Brain microvascular endothelial cell (primary cell): ENCODE measurements around the gene HELZ.

ENCODE experiments used
- DNase-seq: peaks from one replicate; pipeline ENCODE4 v3.0.0-alpha.2; 2020
- H3K27ac ChIP-seq: fragments of 250-450 bp; sonication (Bioruptor Pico); 2 replicates; pipeline ENCODE4 v1.5.1; 2020; ENCODE audit warnings: mild to moderate bottlenecking, moderate library complexity
- H3K27me3 ChIP-seq: fragments of 250-450 bp; sonication (Bioruptor Pico); replicated peaks from 2 replicates; pipeline ENCODE4 v1.5.1; 2020; ENCODE audit warnings: mild to moderate bottlenecking
- H3K36me3 ChIP-seq: fragments of 250-450 bp; sonication (Bioruptor Pico); replicated peaks from 2 replicates; pipeline ENCODE4 v1.5.1; 2020; ENCODE audit warnings: mild to moderate bottlenecking
- H3K4me3 ChIP-seq: 2 replicates; pipeline ENCODE4 v1.5.1; 2011; ENCODE audit warnings: low read depth, mild to moderate bottlenecking, control low read depth, low read length, moderate library complexity
- in situ Hi-C: cut with HindIII; loops from 2 replicates; pipeline ENCODE4 v1.10.0; 2017; ENCODE audit warnings: low sequenced_read_pairs, low pct_ligation_motif_present
- TF ChIP-seq, protein P1 (sequence below): IDR thresholded peaks from 2 replicates; pipeline ENCODE4 v1.5.1; 2011; ENCODE audit warnings: low read depth, mild to moderate bottlenecking, moderate library complexity, low read length, control low read depth, inconsistent platforms; ENCODE audit errors: missing control alignments

Gene HELZ

DNA sequence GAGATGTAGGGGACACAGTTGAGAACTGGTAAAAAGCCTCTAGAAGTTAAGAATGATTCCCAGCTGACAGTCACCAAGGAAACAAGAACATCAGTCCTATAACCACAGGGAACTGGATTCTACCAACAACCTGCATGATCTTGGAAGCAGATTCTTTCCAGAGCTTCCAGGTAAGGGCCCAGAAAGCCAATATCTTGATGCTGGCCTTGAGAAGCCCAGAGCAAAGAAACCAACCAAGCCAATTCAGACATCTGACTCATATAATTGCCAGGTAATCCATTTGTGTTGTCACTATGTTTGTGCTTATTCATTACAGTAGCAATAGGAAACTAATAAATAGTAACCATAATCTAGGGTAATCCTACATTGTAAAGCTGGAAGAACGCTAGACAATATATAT lies 119.1 kb downstream of the HELZ start:
- TF ChIP-seq, protein P1, sequence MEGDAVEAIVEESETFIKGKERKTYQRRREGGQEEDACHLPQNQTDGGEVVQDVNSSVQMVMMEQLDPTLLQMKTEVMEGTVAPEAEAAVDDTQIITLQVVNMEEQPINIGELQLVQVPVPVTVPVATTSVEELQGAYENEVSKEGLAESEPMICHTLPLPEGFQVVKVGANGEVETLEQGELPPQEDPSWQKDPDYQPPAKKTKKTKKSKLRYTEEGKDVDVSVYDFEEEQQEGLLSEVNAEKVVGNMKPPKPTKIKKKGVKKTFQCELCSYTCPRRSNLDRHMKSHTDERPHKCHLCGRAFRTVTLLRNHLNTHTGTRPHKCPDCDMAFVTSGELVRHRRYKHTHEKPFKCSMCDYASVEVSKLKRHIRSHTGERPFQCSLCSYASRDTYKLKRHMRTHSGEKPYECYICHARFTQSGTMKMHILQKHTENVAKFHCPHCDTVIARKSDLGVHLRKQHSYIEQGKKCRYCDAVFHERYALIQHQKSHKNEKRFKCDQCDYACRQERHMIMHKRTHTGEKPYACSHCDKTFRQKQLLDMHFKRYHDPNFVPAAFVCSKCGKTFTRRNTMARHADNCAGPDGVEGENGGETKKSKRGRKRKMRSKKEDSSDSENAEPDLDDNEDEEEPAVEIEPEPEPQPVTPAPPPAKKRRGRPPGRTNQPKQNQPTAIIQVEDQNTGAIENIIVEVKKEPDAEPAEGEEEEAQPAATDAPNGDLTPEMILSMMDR: no peak
- H3K4me3 ChIP-seq: no peak overlapping the region
- in situ Hi-C loops: no loop called here
- no peak for DNase-seq
- H3K27me3 ChIP-seq: no peaks in the 10 kb centered on the region
- peaks cover 6% of the 10 kb centered on the region for H3K36me3 ChIP-seq
- no peak overlapping the region for H3K27ac ChIP-seq

DNA sequence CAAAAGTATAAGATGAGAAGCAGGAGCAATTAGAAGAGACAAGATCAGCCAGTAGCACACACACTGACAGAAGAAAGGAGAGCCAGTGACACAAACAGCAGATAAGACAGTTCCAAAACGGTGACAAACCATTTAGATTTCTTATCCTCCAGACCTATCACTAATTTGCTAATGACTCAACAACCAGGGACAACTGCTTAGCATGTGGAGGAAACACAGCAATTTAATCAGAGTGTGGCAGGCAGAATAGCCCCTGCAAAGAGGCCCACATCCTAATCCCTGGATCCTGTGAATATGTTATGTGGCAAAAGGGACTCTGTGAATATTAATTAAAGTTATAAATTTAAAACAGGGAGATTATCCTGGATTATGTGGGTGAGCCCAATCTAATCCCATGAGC lies 119.6 kb downstream of the HELZ start:
- TF ChIP-seq, protein P1: no peak
- H3K27me3 ChIP-seq: no peaks in the 10 kb centered on the region
- in situ Hi-C loops: no loop called here
- DNase-seq: no peak
- no peak overlapping the region for H3K27ac ChIP-seq
- H3K4me3 ChIP-seq: no peak overlapping the region
- H3K36me3 ChIP-seq: peaks cover 8% of the 10 kb centered on the region

DNA sequence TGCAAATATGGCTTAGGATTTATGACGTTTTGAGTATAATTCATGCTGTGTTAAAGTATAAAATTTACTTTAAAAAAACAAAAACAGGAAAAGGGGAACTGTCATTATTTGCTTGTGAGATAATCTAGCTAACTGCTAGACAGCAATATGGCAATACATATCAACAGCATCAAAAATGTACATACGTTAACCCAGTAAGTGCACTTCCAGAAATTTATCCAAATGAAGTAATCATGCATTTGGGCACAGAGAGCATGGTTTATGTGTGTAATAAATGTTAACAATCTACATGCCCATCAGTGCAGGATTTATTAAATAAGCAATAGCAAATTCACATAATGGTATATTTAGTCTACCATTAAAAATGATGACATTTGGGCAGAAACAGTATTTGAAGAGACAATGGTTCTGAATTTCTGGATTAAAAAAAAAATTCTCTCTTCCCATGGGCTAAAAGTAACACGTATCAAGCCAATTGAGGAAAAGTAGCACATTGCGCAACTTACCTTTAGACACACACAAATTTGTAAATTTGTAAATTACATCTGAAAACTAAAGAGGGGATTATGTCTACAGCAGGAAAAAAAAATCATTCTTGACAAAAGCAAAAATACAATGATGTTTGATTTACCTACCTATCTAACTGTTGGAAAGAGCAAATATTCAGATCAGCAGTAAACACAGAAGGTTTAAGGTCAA lies 120.4 kb downstream of the HELZ start:
- no peak overlapping the region for H3K27ac ChIP-seq
- H3K4me3 ChIP-seq: no peak overlapping the region
- no peaks in the 10 kb centered on the region for H3K27me3 ChIP-seq
- TF ChIP-seq, protein P1: no peak
- in situ Hi-C loops: no loop called here
- H3K36me3 ChIP-seq: peaks cover 13% of the 10 kb centered on the region
- no peak for DNase-seq

DNA sequence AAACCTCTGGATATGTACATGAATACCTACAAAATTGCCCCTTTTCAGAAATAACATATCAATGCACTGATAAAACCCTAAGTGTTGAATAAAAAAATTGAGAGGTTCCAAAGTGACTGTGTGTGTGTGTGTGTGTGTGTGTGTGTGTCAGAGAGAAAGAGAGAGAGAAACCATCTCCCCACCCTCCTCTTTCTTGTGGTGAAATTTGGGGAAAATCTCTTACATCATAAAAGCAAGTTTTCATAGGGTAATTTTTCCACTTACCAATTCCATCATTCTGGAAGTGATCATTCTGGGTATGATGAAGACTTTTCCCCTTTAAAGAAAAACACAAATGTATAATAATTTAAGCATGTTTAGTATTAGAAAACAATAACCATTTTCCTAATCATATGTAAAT lies 121.3 kb downstream of the HELZ start:
- Histone ChIP-seq H3K36me3 (peaks cover 13% of the 10 kb centered on the region), H3K27ac (no peak overlapping the region), H3K27me3 (no peaks in the 10 kb centered on the region), H3K4me3 (no peak overlapping the region)
- in situ Hi-C loops: no loop called here
- TF ChIP-seq, protein P1: no peak
- DNase-seq: no peak

DNA sequence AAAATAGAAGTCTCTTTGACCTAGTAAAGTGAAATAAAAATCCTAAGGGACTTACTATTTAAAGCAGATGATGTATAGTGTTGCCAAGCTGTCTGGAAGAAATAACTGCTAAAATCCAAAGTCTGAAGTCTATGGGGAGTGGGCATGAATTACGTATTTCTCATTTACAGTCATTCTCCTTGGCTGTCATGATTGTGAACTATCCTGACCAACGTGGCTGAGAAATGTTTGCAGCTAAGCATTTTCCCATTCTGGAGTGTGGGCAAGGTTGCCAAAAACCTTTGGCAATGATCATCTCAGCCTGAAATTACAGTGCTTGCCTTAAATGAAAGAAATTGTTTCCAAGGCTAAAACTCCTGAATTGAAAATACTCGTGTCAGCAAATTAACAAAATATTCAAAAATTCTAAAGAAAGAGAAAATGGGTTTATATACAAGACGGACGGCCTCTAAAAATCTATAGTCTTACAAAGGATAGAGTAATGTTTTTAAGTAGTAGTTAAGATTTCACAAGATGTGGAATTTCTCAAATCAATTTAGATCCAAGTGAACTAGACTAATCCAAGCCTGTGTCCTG lies 123.6 kb downstream of the HELZ start:
- peaks cover 9% of the 10 kb centered on the region for H3K36me3 ChIP-seq
- H3K4me3 ChIP-seq: no peak overlapping the region
- no peak for DNase-seq
- H3K27ac ChIP-seq: no peak overlapping the region
- TF ChIP-seq, protein P1: no peak
- H3K27me3 ChIP-seq: no peaks in the 10 kb centered on the region
- in situ Hi-C loops: no loop called here

DNA sequence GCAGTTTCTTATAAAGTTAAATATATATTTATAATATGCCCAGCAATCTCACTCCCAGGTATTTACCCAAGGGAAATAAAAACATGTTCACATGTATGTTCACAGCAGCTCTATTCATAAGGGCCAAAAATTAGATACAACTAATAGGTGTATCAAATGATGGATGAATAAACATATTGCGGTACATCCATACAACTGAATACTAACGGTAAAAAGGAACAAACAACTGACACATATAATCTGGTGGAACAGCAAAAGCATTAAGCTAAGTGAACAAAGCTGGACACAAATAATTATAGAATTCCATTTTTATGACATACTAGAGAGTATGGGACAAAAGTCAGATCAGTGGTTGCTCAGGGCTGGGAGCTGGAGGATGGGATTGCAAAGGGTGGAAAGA lies 125.9 kb downstream of the HELZ start:
- peaks cover 9% of the 10 kb centered on the region for H3K36me3 ChIP-seq
- in situ Hi-C loops: no loop called here

More for the DNA sequence above, 125.9 kb downstream of the HELZ start:
- TF ChIP-seq, protein P1: no peak
- Histone ChIP-seq H3K27me3 (no peaks in the 10 kb centered on the region), H3K27ac (no peak overlapping the region), H3K4me3 (no peak overlapping the region)
- no peak for DNase-seq
